Measurements from ENCODE around the gene KLHL20.

DNA sequence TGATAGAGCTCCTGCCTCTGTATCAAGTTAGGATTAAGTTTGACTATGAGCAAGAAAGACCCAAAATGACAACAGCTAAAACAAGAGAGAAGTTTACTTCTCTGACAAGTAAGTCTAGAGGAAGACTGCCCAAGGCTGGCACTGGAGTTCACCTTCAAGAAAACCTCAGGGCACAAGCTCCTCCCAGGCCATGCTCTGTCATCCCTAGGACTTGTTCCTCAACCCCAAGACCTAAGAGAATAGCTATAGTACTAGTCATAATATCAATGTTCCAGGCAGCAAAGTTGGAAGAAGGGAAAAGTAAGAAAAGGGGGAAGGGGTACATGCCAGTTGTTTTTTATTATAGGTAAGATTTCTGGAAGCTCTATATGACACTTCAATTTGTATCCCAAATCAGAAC lies 83.3 kb downstream of the KLHL20 start:
- TF ChIP-seq CTCF (IDR thresholded peaks at IDR 0.05; ENCODE audit: poor library complexity, severe bottlenecking) (no peak), TAF1 (IDR thresholded peaks at IDR 0.05; ENCODE audit: low read depth) (no peak), REST (IDR thresholded peaks at IDR 0.05; ENCODE audit: borderline replicate concordance) (no peak)

All from neural cell (in vitro differentiated cells).